Measurements from ENCODE around the gene SERPINB13. TPM values are rescaled to one million over a fixed set of nuclear protein-coding genes. Genes with fewer than 3 reads are reported as not detected.

The SERPINB13 gene
- total RNA-seq, 1 donor from 2014 or later: not detected

- H3K27ac Mint-ChIP-seq (ENCODE audit: unreplicated experiment): no peak overlapping the region
- no peaks in the 10 kb centered on the region for H3K4me1 Mint-ChIP-seq
- no peaks in the 10 kb centered on the region for H3K27me3 Mint-ChIP-seq (ENCODE audit: low read depth)
- no peak for DNase-seq (ENCODE audit: low read depth, low spot score)
- no peak for TF ChIP-seq CTCF (conservative IDR thresholded peaks at IDR 0.05)
- no peaks in the 10 kb centered on the region for H3K9me3 Mint-ChIP-seq
- no peaks in the 10 kb centered on the region for H3K36me3 Mint-ChIP-seq (ENCODE audit: low read depth)
- no peak overlapping the region for H3K4me3 Mint-ChIP-seq
These were observed 11.5 kb upstream of the SERPINB13 start for GRCh38 chr18:63575681-63576080.

- no peaks in the 10 kb centered on the region for H3K36me3 Mint-ChIP-seq (ENCODE audit: low read depth)
- no peaks in the 10 kb centered on the region for H3K27me3 Mint-ChIP-seq (ENCODE audit: low read depth)
- H3K9me3 Mint-ChIP-seq: no peaks in the 10 kb centered on the region
- H3K4me3 Mint-ChIP-seq: no peak overlapping the region
- H3K4me1 Mint-ChIP-seq: no peaks in the 10 kb centered on the region
- H3K27ac Mint-ChIP-seq (ENCODE audit: unreplicated experiment): no peak overlapping the region
- peak; percentile 95 for TF ChIP-seq CTCF (conservative IDR thresholded peaks at IDR 0.05)
- peak; percentile 62 for DNase-seq (ENCODE audit: low read depth, low spot score)
These were observed 8.7 kb upstream of the SERPINB13 start for GRCh38 chr18:63578357-63578958.

GRCh38 chr18:63579616-63580015 is 7.5 kb upstream of the SERPINB13 start:
- Mint-ChIP-seq H3K4me3 (no peak overlapping the region), H3K36me3 (ENCODE audit: low read depth) (no peaks in the 10 kb centered on the region), H3K4me1 (no peaks in the 10 kb centered on the region), H3K9me3 (no peaks in the 10 kb centered on the region), H3K27me3 (ENCODE audit: low read depth) (no peaks in the 10 kb centered on the region), H3K27ac (ENCODE audit: unreplicated experiment) (no peak overlapping the region)
- no peak for TF ChIP-seq CTCF (conservative IDR thresholded peaks at IDR 0.05)
- DNase-seq (ENCODE audit: low read depth, low spot score): no peak

DNA sequence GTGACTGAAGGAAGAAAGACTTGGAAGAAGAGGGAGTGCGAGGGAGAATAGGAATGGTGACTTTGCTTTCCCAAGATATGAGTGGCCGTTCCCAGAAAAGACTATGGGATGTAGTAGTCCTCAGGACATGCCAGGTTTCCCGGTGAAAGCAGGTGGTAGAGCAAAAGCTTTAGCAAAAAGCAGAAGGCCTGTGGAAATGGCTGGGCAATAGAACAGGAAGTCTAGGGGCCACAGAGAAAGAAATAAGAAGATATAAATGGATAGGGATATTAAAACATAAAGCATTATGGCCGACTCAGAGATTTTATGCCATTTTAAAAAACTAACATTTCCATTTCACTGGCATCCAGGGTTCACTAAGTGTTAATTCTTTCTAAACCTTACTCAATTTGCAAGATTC is 1.2 kb upstream of the SERPINB13 start:
- no peaks in the 10 kb centered on the region for H3K9me3 Mint-ChIP-seq

GRCh38 chr18:63586431-63586830 is 712 bp upstream of the SERPINB13 start:
- no peaks in the 10 kb centered on the region for H3K27me3 Mint-ChIP-seq (ENCODE audit: low read depth)
- no peaks in the 10 kb centered on the region for H3K9me3 Mint-ChIP-seq
- no peak for TF ChIP-seq CTCF (conservative IDR thresholded peaks at IDR 0.05)
- DNase-seq (ENCODE audit: low read depth, low spot score): no peak
- H3K4me3 Mint-ChIP-seq: no peak overlapping the region
- no peak overlapping the region for H3K27ac Mint-ChIP-seq (ENCODE audit: unreplicated experiment)
- H3K36me3 Mint-ChIP-seq (ENCODE audit: low read depth): no peaks in the 10 kb centered on the region
- H3K4me1 Mint-ChIP-seq: no peaks in the 10 kb centered on the region

More for the DNA sequence above, 1.2 kb upstream of the SERPINB13 start:
- Mint-ChIP-seq H3K27me3 (ENCODE audit: low read depth) (no peaks in the 10 kb centered on the region), H3K27ac (ENCODE audit: unreplicated experiment) (no peak overlapping the region), H3K4me3 (no peak overlapping the region), H3K36me3 (ENCODE audit: low read depth) (no peaks in the 10 kb centered on the region), H3K4me1 (no peaks in the 10 kb centered on the region)
- TF ChIP-seq CTCF (conservative IDR thresholded peaks at IDR 0.05): no peak
- DNase-seq (ENCODE audit: low read depth, low spot score): no peak
